ENCODE data around the gene ZDHHC9. TPM values are rescaled to one million over a fixed set of nuclear protein-coding genes. Genes with fewer than 3 reads are reported as not detected.
A peak's percentile ranks its signal among the peaks of the same experiment; 100 is the strongest.
"Not testable (repeated sequence)": the region's sequence is repeated elsewhere in the genome, so short reads cannot be mapped to it uniquely, and the experiment has no call there.

ZDHHC9 gene
- total RNA-seq: 30.3 TPM

DNA sequence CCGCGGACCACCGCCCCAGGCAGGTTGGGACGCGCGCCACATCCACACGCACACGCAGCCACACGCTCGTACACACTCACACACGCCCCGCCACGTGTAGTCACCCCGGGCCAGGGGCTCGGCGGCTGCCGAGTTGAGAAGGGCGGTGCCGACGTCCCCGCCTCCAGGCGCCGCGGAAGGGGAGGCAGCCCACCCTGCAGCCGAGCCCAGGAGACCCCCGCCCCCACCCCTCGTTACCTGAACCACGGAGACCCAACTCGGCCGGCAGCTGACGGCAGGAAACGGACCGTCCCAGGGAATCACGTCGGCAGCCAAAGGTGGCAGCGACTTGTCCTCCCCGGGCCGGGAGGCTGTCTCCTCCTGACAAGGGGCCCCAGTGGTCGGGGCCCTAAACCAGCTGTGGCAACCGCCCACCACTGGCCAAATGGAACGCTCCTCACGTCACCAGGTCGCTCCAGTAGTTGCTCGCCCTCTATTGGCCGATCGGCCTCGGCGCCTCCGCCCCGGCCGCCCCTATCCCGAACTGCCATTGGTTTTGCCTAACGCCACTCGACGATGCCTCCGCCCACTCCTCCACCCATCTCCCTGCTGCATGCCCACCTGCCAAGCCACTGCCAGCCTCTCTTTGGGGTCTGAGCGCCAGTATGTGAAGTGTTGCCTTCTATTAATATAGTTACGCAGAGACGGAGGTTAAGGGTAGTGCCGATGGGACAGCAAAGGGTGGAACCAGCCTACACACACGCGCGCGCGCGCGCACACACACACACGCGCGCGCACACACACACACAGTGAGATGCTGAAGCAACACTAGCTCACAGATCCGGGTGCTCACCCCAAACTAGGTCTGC, at the start of gene ZDHHC9:
Gene ZDHHC9, minus strand, starts transcription at position 428 of the 848 bp plus-strand sequence. CDS start 1,941 bp downstream, outside the sequence.
- DNase-seq (ENCODE audit: low spot score): peak; percentile 91
- peak; percentile 94 for ATAC-seq

DNA sequence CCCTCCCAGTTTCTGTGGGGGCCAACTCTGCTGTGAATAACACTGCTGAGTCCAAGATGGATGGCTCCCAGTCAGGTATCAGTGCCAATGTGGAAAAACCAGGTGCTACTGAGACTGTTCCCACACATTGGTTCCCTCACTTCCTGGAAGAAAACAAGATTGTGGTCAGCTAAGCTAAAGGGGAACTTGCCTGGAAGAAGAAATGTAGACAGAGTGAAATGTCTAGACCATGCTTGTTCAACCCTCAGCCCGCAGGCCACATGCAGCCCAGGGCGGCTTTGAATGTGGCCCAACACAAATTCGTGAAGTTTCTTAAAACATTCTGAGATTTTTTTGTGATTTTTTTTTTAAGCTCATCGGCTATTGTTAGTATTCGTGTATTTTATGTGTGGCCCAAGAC, 33.7 kb upstream of the ZDHHC9 start:
- ATAC-seq: no peak
- DNase-seq (ENCODE audit: low spot score): no peak

DNA sequence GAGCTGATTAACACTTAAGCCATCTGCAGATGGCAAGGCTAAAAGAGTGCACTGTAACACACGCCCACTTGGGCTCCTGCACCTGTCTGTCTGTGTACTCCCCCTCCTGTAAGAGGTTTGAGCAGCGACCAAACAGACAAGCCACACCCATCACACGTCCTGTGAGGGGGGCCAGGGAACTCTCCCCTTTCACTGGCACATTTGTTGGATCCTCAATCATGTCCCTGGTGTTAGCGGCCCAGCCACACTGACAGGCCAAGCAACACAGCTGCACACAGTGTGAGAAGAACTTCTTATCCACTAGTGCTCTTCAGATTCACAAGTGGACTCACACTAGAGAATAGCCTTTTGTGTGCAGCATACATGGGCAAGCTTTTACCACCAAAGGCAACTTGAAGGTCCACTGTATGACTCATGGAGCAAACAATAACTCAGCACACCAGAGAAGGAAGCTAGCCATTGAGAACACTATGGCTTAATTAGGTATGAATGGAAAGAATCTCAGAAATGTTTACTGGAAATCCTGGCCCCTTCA, 33.2 kb upstream of the ZDHHC9 start:
- ATAC-seq: no peak
- no peak for DNase-seq (ENCODE audit: low spot score)

DNA sequence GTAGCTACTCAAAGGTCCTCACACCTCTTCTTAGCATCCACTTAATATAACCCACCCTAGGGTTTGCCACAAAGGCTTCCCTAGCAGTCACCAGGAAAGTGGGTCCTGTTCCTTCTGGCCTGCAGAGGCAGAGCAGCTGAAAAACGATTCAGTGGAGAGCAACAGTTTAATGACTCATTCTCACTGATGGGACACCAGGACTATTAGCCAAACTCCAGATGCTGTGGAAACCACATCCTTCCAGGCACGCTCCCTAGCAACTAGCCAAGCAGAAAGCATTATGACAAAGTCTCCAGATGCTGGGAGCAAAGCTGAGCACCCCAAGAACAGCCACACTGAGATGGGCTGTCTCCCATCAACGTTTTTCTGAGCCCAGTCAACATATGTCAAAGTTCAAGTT, 32.0 kb upstream of the ZDHHC9 start:
- no peak for DNase-seq (ENCODE audit: low spot score)
- no peak for ATAC-seq

DNA sequence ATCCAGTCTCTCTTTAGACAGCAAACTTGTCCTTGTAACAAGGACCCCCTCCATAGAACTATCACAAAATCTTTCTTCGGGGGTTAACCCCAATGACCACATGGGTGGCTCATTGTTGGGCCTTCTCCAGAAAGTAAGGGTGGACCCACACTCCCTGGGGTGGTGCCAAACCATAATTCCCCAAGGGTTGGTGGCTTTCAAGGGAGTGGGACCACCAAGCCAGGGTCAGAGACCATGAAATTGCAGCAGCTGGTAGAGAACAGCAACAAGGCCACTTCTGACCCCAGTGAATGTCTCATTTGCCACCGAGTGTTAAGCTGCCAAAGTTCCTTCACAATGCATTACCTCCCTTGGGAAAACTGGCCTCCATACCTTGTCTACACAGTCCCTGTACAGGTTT, 28.8 kb upstream of the ZDHHC9 start:
- ATAC-seq (no peak), DNase-seq (ENCODE audit: low spot score) (no peak)

DNA sequence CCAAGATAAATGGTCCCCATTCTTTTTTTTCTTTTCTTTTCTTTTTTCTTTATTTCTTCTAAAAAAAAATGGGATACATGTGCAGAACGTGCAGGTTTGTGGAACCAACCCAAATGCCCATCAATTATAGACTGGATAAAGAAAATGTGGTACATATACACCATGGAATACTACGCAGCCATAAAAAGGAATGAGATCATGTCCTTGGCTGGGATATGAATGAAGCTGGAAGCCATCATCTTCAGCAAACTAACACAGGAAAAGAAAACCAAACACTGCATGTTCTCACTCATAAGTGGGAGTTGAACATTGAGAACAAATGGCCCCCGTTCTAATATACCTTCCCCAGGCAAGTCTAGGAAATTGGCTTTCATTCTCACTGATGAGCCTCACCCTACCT, 22.6 kb upstream of the ZDHHC9 start:
- ATAC-seq; DNase-seq (ENCODE audit: low spot score): not testable (repeated sequence)

DNA sequence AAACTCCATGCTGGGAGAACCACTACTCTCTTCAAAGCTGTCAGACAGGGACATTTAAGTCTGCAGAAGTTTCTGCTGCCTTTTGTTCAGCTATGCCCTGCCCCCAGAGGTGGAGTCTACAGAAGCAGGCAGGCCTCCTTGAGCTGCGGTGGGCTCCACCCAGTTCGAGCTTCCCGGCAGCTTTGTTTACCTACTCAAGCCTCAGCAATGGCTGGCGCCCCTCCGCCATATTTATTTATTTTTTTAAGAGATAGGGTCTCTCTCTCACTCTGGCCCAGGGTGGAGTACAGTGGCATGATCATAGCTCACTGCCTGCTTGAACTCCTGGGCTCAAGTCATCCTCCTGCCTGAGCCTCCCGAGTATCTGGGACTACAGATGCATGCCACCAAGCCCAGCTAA, 15.4 kb upstream of the ZDHHC9 start:
- not testable (repeated sequence) for ATAC-seq; DNase-seq (ENCODE audit: low spot score)

DNA sequence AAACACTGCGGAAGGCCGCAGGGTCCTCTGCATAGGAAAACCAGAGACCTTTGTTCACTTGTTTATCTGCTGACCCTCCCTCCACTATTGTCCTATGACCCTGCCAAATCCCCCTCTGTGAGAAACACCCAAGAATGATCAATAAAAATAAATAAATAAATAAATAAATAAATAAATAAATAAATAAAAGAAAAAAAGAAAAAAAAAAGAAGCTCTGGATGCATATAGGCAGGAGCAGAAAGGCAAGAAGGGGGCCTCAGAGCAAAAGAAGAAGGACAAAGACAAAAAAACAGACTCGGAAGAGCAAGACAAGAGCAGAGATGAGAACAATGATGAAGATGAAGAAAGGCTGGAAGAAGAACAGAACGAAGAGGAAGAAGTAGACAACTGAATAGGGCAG, 8.1 kb upstream of the ZDHHC9 start:
- ATAC-seq; DNase-seq (ENCODE audit: low spot score): not testable (repeated sequence)

DNA sequence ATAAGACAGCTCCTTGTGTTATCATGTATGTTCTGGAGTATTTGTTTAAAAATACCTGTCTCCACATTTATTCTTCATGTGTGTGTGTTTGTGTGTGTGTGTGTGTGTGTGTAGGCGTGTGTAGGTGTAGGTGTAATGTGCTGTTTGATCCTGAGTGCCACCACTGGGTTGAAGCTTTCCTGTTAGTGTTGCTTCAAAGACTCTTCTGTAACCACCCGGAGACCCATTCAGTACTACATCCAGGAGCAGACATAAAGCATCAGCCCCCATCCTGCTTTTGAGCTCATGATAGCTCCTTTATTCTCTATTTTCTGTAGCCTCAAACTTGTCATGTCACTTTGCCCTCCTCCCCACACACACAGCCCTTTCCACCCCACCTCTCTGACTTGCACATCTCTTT, 3.0 kb upstream of the ZDHHC9 start:
- DNase-seq (ENCODE audit: low spot score) (no peak), ATAC-seq (no peak)

DNA sequence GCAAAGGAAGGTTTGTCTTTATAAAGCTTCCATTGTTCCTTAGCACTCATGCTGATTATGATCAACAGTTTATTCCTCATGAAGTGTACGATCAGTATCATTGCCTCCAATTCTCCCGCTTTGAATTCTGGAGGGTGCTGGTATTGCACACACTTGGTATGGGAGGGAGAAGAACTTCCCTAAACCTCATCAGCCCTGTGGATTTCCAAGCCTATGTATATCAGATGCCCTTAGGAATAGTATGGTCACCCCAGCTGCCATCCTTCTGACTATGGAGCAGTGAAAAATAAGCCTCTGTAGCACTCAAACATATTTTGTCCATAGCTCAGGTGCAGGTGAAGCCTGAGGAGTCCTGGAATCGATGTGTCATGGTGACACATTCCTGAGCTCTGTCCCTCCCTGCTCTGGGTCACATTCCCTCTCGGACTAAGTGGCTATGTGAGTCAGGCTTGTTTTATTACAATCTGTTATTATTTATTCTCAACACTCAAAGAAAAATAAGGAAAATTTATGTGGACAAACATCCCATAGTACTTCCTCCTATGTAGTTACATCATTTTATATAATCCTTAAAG, 2.0 kb upstream of the ZDHHC9 start:
- ATAC-seq: no peak
- no peak for DNase-seq (ENCODE audit: low spot score)

DNA sequence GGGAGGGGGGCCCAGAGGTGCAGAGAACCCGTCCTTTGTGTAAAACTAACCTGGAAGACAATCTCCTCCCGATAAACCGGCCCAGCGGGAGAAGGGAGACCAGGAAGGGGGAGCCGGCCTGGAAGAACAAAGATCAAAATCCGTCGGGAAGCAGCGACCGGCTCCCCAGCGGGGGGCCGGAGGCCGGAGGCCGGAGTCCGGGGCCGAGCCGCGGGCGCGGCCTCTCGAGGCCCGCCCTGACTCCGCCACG, 552 bp downstream of the ZDHHC9 start:
- DNase-seq (ENCODE audit: low spot score) (no peak), ATAC-seq (no peak)

DNA sequence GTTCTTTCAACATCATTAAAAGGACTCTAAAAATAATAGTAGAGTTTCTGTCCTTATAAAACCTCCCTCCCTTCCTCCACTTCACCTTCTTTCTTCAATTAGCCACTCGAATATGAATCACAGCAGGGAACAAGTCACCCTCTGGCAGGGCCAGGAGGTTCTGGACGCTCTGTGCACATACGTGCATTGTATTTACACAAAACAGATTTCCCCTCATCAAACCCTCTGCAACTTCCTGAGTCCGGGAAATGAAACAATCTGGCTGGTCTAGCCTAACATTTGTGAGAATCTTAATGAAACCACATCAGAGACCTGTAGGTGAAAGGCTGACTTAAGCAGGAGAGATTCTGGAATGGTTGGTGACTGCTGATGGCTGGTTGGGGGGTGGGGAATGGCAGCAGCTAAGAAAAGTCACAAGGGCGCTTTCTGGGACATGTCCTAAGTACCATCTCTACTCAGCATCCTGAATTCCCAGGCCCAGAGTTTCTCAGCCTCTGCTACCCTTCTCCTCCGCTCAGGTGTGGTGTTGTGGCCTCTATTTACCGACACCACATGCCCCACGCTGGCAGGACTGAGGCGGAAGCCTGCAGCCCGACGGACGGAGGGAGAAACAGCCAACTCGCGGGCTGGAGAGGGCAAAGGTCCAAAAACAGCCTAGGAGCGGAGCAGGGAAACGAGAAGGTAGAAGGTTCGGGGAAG, 1.0 kb downstream of the ZDHHC9 start:
- DNase-seq (ENCODE audit: low spot score) (peak; percentile 70), ATAC-seq (peak; percentile 79)

DNA sequence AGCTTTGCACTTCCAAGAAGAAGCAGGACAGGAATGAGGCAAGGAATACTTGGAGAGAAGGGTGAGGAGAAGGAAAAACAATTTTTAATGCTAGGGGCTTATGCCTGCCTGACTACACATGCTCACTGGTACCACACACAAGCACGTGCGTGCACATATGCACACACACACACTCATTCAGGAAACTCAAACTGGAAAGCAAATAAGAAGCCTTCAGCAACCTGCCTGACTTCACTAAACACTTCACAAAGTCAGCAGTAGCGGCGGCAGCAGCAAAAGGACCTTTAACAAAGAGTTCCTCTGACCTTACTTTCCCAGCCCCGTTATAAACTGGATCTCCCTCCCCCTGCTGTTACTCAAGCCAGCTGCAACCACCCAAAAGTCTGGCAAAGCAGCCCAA, 3.3 kb downstream of the ZDHHC9 start:
- no peak for ATAC-seq
- DNase-seq (ENCODE audit: low spot score): no peak

DNA sequence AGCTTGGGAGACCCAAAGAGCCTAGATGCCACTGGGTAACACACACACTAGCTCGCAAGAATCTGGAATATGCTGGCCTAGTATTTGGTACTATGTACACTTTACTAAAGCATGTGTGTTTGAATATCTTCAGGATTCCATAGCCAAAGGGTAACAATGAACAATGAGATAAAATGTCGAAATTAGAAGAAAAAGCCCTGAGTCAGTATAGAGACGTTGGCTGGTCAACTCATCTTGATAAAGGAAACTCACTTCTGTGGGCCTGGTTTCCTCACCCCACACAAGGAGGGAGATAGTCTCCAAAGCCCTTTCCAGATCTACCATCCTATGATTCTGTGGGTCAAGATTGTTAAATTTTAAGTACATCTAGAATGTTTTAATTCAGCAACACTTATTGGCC, 6.9 kb downstream of the ZDHHC9 start:
- ATAC-seq: no peak
- no peak for DNase-seq (ENCODE audit: low spot score)

DNA sequence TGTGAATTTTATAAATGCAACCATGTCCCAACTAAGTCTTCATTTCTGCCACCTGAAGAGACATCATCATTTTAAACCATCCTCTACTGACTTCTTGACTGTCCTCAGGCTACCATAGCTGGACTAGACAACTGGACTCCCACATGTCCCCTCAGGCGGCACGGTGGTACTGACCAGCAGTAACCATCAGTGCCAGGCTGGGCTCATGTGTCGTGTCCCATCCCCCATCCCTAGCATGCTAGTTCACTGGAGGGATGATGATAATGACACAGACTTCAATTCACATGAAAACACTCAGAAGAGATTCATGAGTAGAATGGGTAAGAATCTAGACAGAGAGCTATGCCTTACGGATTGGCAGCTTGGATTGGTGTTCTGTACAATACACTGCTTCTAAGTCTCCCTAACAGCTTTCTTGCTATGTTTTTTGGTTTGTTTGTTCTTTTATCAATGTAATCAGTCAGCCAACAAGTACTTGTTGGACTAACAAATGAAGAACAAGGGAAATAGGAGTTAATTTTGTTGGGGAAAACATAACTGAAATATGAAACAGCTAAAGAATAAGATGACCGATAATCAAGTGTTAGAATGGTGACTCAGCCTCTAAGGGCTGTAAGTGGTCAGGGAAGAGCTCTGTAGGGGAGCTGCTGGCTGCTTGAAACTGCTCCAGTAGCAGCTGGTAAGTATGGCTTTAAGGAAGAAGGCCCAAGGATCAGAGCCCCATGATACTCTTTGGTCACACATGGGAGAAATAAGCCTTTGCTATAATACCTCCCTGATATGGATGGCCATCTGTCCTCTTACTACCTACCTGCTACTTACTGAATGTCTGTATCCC, 10.3 kb downstream of the ZDHHC9 start:
- DNase-seq (ENCODE audit: low spot score) (no peak), ATAC-seq (no peak)

DNA sequence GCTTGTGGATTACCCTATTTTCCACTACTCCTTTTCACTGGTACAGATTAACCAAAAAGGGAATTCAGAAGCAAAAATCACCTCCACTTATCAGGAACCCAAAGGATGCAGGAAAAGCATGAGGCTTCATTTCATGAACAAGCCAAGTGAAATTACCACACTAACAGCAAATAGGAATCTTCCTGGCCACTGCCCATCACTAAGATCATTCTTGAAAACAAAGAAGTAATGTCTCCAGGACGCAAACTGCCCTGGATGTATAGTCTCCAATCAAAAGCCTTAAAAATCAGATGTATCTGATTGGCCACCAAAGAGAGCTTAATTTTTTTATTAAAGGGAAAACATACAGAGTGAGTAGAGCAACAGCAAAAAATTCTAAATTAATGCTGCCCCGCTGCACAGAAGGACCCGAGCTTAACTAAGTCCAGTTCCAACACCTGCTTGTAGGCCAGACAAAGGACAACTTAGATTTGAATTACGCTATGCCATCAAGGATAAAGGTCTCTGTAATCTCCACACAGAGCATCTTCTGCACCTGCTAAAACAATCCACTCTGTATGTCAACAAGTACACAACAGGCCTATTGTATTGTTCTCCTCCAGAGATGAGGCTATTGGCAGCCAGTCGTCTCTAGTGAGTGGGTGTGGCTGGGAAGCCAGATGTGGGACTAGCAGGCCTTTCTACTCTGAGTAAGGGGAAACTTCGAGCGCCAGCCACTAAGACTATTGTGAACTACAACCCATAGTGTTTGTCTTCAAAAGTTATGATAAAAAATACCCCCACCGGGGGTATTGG, 12.4 kb downstream of the ZDHHC9 start:
- no peak for ATAC-seq

DNA sequence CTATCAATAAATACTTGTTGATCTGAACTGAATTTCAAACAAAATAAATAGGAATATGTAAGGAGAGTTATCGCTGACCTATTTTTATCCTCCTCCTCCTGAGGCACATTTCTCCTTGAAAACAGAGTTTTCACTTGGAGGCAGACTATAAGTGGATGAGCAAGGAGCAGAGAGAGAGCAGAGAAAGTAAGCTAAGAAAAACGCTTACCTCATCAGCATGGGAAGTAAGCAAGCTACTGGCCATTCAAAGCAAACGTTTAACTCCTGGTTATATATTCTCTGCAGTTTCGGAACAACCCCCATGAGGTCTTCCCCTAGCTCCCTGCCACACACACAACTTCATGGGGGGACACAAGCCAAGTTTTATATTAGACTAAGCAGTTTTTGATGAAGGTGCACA, 13.2 kb downstream of the ZDHHC9 start:
- no peak for ATAC-seq
- no peak for DNase-seq (ENCODE audit: low spot score)

More for the DNA sequence above, 12.4 kb downstream of the ZDHHC9 start:
- DNase-seq (ENCODE audit: low spot score): no peak

DNA sequence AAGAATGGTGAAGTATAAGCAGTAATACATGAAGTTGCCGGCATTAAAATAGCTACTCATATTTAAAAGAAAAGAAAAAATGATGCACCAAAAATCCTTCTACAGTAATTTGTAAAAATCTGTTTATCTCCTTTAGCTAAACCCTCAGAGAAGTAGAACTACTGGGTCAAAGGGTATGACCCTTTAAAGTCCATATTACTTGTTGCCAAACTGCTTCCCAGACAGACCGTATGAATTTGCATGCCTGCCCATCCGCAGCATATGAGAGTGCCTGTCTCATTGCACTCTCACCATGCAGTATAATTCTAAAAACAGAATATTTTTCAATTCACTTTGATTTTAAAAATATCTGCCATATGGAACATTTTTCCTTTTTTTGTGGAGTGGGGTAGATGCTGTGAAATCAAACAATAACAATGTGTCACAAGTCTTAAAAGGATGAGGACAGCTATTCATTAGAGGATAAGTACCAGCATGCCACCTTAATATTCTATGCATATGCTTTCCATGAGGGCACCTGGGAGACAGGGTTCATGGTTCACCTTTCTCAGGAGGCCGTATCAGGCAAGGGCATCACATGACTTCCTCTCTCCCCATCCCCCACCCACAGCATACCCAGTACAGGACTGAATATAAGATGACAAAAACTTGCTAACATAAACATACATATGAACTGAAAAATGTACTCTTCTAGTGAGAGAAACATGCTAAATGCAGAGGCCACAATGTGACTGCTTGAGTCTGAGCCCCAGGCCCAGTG, 17.8 kb downstream of the ZDHHC9 start:
- peak; percentile 94 for ATAC-seq
- DNase-seq (ENCODE audit: low spot score): peak; percentile 57

DNA sequence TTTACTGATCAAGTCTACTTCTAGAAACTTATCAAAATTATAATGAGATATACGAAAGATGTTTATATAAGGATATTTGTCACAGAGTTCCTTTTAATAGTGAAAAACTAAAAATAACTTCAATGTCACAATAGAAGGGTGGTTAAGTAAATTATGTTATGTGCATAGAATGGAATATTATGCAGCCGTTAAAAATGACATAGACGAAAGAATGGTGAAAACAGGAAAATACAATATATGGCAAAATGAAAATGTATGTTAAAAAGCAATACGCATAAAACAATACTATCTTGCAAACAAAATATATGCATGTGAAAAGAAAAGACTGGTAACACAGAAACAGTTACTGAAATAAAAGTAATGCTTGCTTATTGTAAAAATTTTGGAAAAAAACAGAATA, 19.1 kb downstream of the ZDHHC9 start:
- ATAC-seq: no peak
- DNase-seq (ENCODE audit: low spot score): no peak
